H4 (cell line): Measurements from ENCODE around the gene PRKN. TPM values are rescaled to one million over a fixed set of nuclear protein-coding genes. Genes with fewer than 3 reads are reported as not detected.

Source experiments
- DNase-seq: peaks from one replicate; pipeline ENCODE4 v3.0.0-alpha.2; 2015; ENCODE audit warnings: low spot score
- total RNA-seq: library from RNA; depleted of rRNA; stranded (reverse); fragments of >200 nt; shearing (Covaris generic); gene quantifications from 2 replicates; pipeline ENCODE4 v1.2.3, GENCODE V29; 2014

PRKN gene
- total RNA-seq, 1 experiment from 2014 or later = 0.19 TPM

GRCh38 chr6:162675503-162675902 is 52.1 kb downstream of the PRKN start:
- DNase-seq = no peak

GRCh38 chr6:162674452-162674851 is 53.1 kb downstream of the PRKN start:
- no peak for DNase-seq

DNA sequence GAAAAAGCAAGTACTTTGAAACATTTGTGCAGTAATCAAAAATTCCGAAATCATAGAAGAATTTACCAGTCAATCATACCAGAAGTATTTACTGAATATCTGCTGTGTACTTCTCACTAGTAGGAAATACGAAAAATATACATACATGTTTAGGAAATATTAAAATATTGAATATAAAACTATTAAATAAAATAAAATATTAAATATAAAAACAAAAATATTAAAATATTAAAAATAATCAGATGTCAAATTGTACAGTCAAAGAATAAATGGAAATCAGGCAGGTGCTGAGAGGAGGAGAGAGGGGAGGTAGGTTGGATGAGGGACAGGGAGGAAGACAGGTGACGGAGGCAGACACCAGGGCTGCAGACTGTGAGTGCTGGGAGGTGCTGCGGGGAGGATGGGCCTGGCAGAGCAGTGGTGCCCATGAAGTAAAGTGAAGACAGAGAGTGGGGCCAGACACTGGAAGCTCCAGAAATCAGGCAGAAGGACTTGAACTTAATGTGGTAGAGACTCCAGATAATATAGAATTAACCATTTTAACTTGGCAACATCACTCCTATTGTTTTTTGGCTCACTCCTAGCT is 55.9 kb downstream of the PRKN start:
- DNase-seq = no peak

DNA sequence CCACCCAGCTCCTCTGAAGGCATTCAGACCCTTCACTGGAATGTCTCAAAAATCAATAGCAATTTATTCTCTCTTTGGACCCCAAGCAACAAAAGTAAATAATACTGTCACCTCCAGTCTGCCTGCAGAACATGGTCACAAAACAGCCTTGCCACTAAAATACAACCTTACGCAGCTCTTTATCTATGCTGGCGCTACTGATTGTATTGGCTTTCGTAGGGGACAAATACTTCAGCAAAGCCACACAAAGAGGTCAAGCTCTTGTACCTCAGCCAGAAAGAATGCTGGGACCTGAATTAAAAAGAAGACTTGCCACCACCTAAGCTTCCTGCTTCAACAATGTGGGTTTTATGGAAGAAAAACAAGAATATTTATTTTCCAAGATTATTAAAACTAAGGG is 57.2 kb downstream of the PRKN start:
- DNase-seq = no peak

DNA sequence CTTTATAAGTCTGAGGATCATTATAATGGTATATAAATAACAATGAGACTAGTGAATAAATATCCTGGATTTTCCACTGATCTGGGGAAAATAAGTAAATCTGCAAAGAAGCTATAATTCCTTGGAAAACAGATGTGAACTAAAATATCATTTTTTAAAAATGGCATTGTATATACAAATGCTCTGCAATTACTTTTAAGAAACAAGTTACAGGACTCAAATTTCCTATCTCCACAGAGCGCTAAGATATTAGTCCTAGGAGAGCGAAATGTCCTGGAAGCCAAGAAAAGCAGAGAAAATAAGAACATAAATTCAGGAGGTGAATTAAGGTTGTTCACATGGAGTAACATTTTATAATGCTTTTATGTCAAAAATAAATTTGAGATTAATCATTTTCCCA is 61.3 kb downstream of the PRKN start:
- no peak for DNase-seq

DNA sequence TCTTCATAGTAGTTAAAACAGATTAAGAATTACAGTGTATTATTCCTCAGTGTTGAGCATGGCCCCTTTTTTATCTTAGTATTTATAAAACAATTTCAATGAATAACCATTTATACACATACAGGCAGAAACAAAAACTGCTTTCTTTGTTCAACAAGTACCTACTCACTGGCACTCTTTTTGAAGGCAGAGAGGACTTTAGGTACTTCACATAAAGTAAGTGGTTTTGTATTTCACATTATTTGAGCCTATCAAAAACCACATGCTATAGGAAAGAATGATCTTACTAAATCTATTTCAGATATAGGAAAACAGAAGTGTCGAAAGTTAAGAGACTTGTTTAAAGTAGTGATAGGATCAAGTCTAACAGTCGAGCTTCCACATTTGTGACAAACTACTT is 73.8 kb downstream of the PRKN start:
- no peak for DNase-seq

- no peak for DNase-seq
Observed at GRCh38 chr6:162651505-162651904, 76.1 kb downstream of the PRKN start.

DNA sequence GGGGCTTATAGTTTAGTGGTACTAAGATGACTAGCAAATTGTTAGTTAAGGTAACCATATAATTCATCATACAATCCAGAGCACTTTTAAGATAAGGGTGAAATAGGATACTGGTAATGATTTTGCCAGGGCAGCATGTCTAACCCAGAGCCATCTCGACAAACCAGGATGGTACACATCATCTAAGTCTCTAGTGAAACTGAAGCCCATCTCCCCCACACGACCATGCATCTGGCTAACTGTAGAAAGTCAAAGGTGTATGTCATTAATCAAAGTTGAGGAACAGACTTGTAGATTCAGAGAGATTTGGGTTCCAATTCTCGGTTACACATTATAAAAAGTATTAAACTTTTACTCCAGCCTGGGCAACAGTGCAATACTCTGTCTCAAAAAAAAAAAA is 78.3 kb downstream of the PRKN start:
- no peak for DNase-seq

DNA sequence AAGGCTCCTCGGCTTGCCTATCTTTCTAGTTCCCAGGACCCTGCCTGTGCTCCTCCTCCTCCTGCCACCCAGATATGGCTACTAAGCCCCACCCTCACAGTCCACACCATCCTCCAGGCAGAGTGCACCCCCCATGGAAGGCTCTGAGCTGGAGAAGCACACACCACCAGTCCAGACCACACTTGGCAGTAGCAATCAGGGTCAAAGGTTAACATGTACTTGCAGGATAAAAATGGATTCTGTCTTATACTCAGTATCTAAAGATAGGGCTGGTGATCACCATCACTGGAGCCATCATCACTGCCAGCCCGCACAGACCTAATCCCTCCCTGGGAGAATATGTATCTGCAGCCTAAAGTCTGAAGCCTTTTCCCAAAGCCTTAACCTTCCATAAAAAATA is 83.4 kb downstream of the PRKN start:
- no peak for DNase-seq

DNA sequence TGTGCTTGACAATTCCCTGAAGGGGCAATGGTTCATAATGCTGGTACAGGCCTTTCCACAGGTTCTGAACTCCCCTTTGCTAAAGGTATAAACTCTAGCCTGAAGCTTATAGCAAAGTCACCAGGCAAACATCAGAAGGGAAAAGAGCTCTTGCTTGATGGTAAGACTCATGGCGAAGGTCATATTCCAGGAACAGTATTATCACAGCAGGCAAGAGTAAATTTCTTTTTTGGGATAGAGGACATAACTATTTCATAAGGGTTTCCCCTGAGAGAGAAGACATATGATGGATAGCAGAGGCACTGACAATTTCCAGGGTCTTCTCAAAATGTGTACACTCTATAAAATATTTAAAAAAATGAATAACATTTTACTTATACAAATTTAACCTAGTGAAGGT is 86.8 kb downstream of the PRKN start:
- DNase-seq = no peak

DNA sequence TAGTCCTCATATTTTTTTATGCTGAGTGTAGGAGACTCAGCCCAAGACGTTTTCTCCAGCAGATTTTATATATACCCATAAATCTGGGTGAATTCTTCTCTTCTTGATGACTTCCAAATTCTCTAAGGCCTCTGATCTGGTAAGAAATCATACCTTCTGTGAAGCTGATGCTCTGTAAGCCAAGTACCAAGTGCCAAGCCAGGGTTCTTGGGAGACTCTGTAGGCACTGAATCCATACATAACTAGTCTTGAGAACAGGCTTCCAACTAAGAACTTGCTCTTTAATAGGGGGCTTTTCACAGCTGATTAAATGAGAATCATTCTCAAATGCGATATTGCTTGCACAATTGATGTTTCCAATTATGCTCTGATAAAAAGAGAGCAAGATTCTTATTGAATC is 87.6 kb downstream of the PRKN start:
- DNase-seq = no peak

DNA sequence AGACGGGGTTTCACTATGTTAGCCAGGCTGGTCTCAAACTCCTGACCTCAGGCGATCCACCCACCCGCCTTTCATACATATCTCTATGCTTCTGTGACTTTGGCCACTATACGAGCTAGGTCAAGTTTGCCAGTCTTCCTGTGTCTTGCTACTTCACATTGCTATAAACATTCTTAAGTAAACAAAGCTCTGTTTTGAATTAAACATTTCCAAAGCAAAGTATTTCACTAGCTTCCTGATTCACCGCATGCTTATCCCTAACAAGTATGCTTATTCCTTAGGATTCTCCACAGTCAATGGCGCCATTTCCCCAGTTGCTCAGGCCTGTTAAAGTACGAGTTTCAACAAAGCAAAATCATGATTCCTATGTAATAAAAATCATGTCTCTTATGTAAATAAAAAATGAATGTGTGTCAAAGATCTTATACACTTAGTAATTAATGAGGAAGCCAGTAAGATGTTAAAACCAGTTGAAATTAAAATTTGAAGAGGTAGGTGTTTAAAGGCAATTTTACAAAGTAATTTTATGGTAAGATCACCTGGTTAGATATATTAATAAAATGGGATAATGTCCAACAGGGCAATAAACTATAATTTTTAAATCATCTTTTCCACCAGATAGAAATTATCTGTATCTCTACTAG is 88.5 kb downstream of the PRKN start:
- DNase-seq = peak; percentile 20

GRCh38 chr6:162637317-162637716 is 90.2 kb downstream of the PRKN start:
- DNase-seq = no peak

- DNase-seq = no peak
Observed at GRCh38 chr6:162636167-162636566, 91.4 kb downstream of the PRKN start.

GRCh38 chr6:162631546-162631945 is 96.0 kb downstream of the PRKN start:
- DNase-seq = no peak

DNA sequence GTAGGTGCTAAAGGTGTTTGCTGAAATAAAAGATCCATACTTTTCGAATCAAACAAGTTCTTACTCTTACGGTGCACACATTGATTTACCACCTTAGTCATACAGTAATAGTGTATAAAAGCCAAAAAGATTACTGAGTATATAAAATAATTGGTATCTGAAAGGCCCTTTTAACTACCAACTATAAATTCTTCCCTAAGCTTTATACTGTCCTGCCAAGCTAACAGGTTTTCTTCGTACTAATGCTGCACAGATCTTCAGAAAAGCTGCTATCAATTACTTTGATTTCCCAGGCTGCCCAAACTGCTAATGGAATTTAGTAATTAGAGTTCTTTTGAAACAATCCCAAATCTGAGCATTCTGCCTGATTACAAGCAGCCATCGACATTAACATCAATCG is 97.5 kb downstream of the PRKN start:
- no peak for DNase-seq

DNA sequence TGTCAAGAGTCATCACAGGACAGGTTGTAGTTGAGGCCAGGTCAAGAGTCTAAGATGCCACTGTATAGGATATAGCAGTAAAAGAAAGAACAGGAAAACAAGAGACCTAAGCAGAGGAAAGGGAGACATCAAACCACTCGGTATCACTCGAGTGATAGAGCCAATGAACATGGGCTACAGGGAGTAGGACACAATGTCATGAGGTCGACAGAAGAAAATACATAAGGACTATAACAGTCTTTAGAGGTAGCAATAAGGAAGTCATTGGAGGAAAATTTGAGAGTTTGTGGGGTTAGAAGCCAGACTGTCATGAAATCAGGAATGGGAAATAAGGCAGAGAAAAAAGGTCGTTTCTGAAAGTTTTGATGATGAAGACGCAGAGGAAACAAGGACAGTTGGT is 99.7 kb downstream of the PRKN start:
- no peak for DNase-seq

DNA sequence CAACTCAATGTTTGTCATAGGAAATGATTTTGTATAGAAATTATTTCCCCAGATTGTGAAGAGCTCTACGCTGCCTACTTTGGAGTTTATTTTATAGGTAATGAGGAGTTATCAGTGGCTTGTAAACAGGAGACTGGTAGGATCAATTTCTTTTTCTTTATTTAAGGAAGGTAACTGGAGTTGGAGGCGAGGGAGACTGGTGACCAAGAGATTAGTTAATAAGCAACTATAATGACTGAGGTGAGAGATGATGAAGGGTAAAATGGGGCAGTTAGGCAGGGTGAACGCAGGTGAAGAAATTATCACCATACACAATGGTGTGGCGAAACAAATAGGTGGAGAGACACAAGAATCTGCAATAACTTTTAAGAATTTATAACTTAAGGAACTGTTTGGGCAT is 100.2 kb downstream of the PRKN start:
- DNase-seq = no peak

GRCh38 chr6:162626869-162627268 is 100.7 kb downstream of the PRKN start:
- no peak for DNase-seq

DNA sequence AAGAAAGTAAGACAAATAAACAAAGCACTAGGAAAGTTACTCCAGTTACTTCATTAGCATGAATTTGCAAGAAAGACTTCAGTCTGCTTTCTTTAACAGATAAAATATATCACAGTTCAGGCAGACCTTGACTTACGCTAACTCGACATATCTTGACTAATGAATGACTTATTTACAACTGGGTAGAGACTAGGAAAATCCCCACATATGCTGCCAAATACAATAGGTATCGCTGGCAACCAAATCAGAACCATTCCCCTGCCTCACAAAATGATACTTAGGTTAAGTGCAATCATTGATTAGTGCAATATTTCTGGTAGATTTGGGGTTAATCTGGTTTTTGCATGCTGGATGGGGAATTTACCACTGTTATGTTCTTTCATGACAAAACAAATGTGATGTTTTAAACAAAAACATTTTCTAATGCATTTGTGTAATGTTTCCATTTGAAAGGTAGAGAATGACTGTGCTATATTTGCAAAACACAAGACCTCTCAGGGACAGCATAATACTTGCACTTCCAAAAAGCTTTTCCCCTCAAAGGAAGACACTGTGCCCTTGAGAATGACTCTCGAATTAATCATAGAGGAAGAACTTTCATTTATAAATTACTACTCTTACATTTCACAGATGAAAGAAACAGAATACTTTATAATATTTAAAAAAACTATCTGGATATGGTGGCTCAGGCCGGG is 101.6 kb downstream of the PRKN start:
- no peak for DNase-seq

DNA sequence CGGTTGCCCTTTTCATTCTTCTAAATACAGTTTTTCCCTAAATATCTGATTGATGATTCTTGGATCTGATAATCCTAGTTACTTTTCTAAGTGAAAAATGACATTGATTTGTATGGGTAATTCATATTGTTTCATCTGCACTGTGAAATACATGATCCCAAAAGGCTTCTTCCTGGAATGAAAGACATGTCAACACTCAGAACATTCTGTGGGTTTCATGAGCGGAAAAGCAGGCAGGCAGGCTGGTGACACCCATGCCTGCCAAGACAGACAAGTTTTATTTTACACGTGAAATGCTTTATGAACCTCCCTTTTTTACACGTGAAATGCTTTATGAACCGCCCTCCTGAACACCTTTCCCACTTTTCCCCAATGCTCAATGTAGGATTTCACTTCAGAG is 105.0 kb downstream of the PRKN start:
- DNase-seq = no peak

- DNase-seq = peak; percentile 29
Observed at GRCh38 chr6:162621246-162621645, 106.3 kb downstream of the PRKN start.

GRCh38 chr6:162620073-162620472 is 107.5 kb downstream of the PRKN start:
- no peak for DNase-seq
